Prostate gland (tissue), 2 donors: ENCODE measurements around the gene SEMA7A.

Experiments used
- POLR2AphosphoS5 ChIP-seq: sonication (generic); formaldehyde crosslinking; IDR thresholded peaks from one replicate; pipeline ENCODE4 v1.6.1; 2017; ENCODE audit warnings: antibody characterized with exemption
- TF ChIP-seq, protein P1 (sequence below), 4 experiments: fragments of 200-600 bp in 2 of 4; fragments of 450-650 bp in 2 of 4; sonication (generic) in 2 of 4; IDR thresholded peaks; 1 replicate in 3 of 4; 2 replicates in 1 of 4; pipeline ENCODE4 v1.5.1; 2016 to 2019; ENCODE audit warnings: antibody characterized with exemption in 4 of 4, mild to moderate bottlenecking in 2 of 4, moderate library complexity in 2 of 4

DNA sequence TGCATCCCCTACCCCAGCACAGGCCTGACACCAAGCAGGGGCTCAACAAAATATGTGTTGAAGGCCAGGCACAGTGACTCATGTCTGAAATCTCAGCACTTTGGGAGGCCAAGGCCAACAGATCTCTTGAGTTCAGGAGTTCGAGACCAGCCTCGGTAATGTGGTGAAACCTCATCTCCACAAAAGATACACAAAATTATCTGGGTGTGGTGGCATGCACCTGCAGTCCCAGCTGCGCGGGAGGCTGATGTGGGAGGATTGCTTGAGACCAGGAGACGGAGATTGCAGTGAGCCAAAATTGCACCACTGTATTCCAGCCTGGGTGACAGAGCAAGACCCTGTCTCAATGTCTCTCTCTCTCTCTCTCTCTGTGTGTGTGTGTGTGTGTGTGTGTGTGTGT, 35.6 kb downstream of the SEMA7A start:
- TF ChIP-seq POLR2AphosphoS5: no peak
- TF ChIP-seq, protein P1, sequence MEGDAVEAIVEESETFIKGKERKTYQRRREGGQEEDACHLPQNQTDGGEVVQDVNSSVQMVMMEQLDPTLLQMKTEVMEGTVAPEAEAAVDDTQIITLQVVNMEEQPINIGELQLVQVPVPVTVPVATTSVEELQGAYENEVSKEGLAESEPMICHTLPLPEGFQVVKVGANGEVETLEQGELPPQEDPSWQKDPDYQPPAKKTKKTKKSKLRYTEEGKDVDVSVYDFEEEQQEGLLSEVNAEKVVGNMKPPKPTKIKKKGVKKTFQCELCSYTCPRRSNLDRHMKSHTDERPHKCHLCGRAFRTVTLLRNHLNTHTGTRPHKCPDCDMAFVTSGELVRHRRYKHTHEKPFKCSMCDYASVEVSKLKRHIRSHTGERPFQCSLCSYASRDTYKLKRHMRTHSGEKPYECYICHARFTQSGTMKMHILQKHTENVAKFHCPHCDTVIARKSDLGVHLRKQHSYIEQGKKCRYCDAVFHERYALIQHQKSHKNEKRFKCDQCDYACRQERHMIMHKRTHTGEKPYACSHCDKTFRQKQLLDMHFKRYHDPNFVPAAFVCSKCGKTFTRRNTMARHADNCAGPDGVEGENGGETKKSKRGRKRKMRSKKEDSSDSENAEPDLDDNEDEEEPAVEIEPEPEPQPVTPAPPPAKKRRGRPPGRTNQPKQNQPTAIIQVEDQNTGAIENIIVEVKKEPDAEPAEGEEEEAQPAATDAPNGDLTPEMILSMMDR (IDR thresholded peaks at IDR 0.05): no peak
